ENCODE measurements around the gene PRODH. TPM values are rescaled to one million over a fixed set of nuclear protein-coding genes. Genes with fewer than 3 reads are reported as not detected.
"Not testable (repeated sequence)": the region's sequence is repeated elsewhere in the genome, so short reads cannot be mapped to it uniquely, and the experiment has no call there.

Gene PRODH
- total RNA-seq, 6 experiments from 2014 or later, result 0.86 to 31.0 (median 3.8) TPM

DNA sequence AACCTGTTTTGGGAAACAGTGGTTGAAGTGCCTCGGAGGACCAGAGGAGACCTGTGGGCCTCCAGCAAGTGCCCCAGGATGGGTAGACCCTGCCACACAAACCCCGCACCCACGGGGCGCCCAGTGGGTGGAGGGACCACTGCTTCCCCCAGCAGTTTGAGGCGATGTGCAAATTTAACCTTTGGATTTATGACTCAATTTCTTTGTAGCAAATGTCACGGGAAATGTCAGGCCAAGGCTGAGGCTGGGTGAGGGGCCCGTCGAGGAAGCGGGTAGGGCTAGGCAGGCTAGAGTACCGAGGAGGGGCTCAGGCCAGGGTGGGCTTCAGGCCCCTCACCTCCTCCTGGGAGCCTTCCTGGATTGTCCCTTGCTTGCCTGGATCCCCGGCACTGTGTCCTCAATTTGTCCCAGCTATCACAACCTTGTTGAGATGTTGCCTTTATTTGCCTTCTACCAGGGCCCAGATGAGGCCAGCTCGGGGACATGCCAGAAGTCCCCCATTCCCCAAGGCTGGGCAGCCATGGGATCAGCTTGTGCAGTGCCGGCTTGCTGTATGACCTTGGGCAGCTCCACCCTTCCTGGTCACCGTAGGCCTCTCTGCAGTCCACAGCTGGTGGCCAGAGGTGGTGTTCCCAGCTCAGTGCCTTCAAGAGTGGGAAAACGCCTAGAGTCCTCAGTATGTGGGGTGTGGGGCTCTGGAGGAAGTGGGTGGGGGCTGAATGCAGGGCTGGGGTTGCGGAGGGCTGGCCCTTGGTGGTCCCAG lies 39.5 kb upstream of the PRODH start:
- ATAC-seq, result peak in 2 of 4 donors; percentile 18 to 26
- TF ChIP-seq, protein P1, sequence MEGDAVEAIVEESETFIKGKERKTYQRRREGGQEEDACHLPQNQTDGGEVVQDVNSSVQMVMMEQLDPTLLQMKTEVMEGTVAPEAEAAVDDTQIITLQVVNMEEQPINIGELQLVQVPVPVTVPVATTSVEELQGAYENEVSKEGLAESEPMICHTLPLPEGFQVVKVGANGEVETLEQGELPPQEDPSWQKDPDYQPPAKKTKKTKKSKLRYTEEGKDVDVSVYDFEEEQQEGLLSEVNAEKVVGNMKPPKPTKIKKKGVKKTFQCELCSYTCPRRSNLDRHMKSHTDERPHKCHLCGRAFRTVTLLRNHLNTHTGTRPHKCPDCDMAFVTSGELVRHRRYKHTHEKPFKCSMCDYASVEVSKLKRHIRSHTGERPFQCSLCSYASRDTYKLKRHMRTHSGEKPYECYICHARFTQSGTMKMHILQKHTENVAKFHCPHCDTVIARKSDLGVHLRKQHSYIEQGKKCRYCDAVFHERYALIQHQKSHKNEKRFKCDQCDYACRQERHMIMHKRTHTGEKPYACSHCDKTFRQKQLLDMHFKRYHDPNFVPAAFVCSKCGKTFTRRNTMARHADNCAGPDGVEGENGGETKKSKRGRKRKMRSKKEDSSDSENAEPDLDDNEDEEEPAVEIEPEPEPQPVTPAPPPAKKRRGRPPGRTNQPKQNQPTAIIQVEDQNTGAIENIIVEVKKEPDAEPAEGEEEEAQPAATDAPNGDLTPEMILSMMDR (IDR thresholded peaks at IDR 0.05), result no peak
- no peak for TF ChIP-seq POLR2A (IDR thresholded peaks at IDR 0.05)
- H3K27ac ChIP-seq, result no peak overlapping the region
- no peaks in the 10 kb centered on the region for H3K27me3 ChIP-seq
- peaks cover 0 to 16% (median 5%) of the 10 kb centered on the region in 4 donors for H3K4me1 ChIP-seq
- H3K9me3 ChIP-seq, result no peaks in the 10 kb centered on the region
- peak in 1 of 3 donors; percentile 49 for DNase-seq
- no peak overlapping the region for H3K4me3 ChIP-seq
- WGBS (ENCODE audit: insufficient coverage, low coverage, low lambda C conversion rate, missing lambda C conversion rate), result 0% methylated on average over 1 of the region's 16 CpGs
- H3K36me3 ChIP-seq, result no peaks in the 10 kb centered on the region
- intact Hi-C loops (cut with DNase I), result no loop called here

DNA sequence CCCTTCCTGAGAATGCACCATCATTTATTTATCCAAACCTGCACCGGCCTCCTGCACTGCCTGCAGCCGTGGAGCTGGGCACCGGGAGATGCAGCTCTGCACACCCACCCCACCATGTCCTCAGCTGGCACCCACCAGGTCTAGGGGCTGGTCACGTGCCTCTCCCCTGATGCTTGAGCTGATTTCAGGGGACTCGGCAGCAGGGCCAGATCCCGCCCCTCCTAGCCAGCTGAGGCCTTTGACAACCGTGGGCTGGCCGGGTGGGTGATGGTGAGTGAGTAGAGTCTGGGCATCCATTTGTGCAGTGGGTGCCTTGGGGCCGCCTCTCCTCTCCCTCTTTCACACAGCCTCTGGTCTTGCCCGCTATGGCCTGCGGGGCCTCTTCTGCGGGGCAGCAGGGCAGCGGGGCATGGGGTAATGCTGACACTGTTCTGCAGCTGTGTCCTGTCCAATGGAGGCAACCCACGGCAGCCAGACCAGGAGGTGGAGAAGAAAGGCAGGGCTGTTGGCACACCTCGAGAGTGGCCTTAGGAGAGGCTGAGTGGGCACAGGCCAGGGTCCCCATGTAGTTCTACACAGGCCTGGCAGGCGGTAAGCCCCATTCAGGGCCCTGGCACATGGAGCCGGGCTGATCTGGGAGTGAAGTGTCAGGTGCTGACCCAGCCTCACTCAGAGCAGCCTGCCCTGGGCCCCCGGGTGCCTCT lies 38.5 kb upstream of the PRODH start:
- DNase-seq, result no peak
- ATAC-seq, result no peak
- Histone ChIP-seq H3K27me3 (no peaks in the 10 kb centered on the region), H3K27ac (no peak overlapping the region), H3K4me3 (no peak overlapping the region), H3K36me3 (no peaks in the 10 kb centered on the region), H3K4me1 (peaks cover 0 to 16% (median 5%) of the 10 kb centered on the region in 4 donors), H3K9me3 (no peaks in the 10 kb centered on the region)
- no peak for TF ChIP-seq POLR2A (IDR thresholded peaks at IDR 0.05)
- TF ChIP-seq, protein P1 (IDR thresholded peaks at IDR 0.05), result no peak
- intact Hi-C loops (cut with DNase I), result no loop called here
- WGBS (ENCODE audit: insufficient coverage, low coverage, low lambda C conversion rate, missing lambda C conversion rate), result 80% methylated on average over 5 of the region's 18 CpGs

DNA sequence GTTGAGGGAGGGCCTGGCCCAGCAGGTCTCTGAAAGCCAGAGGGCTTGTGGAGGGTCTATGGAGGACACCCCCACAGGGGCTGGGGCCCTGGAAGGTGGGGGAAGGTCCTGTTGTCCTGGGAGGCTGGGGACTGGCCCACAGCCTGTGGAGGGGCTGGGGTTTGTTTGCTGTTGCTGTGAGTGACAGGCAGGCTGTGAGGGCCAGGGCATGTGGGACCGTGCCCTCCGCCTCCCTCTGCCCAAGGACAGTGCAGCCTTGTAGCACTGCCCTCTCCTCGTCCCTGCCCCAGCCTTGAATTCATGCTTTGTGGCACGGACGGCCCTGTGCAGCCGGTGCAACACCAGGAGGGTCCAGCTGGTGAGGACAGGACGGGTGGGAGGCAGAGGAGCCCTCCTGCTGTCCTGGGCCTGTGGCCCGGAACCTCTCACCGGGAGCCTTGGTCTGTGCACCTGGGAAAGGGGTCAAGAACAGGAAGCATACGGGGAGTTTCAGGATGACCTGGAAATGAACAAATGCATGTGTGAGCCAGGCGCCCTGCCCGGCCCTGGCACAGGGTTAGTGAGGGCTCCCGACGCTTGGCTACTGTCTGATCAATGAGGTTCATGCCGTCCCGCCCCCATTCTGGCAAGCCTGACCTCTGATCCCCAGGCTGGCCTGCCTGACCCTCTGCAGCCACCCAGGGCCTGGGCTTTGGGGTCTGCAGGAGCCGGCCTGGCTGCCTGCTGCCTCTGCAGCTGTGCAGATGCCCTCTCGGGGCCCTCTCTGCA lies 37.4 kb upstream of the PRODH start:
- Histone ChIP-seq H3K27ac (no peak overlapping the region), H3K4me1 (peaks cover 0 to 16% (median 5%) of the 10 kb centered on the region in 4 donors), H3K36me3 (no peaks in the 10 kb centered on the region), H3K9me3 (no peaks in the 10 kb centered on the region), H3K4me3 (no peak overlapping the region), H3K27me3 (no peaks in the 10 kb centered on the region)
- DNase-seq (peak; percentile 70 to 92 (median 85)), ATAC-seq (peak; percentile 74 to 87 (median 81))
- intact Hi-C loops (cut with DNase I), result no loop called here
- TF ChIP-seq, protein P1 (IDR thresholded peaks at IDR 0.05), result no peak
- peak; percentile 12 for TF ChIP-seq POLR2A (IDR thresholded peaks at IDR 0.05)
- 40% methylated on average over 3 of the region's 18 CpGs for WGBS (ENCODE audit: insufficient coverage, low coverage, low lambda C conversion rate, missing lambda C conversion rate)

DNA sequence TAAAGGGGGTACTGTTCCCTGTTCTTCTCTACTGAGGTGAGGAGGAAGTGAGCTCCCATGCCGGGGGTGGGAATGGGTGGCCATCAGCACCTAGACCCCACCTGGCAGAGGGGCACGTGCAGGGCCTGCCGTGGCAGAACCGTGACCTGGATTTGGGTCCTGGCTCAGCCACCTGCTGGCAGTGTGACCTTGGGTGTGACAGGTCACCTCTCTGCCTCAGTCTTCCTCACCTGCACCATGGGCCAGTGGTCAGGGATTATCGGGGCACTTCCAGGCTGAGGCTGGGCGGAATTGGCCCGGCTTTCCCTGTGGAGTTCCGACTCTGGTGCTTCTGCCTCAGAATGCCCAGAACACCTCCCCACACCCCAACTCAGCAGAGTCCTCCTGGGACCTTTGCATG lies 36.5 kb upstream of the PRODH start:
- H3K4me3 ChIP-seq; DNase-seq; H3K36me3 ChIP-seq; H3K27me3 ChIP-seq; H3K9me3 ChIP-seq; H3K27ac ChIP-seq; ATAC-seq; intact Hi-C loops (cut with DNase I): not testable (repeated sequence)
- peaks cover 0 to 16% (median 5%) of the 10 kb centered on the region in 4 donors for H3K4me1 ChIP-seq
- no CpG with 5 or more reads among the region's 8 CpGs for WGBS (ENCODE audit: insufficient coverage, low coverage, low lambda C conversion rate, missing lambda C conversion rate)

DNA sequence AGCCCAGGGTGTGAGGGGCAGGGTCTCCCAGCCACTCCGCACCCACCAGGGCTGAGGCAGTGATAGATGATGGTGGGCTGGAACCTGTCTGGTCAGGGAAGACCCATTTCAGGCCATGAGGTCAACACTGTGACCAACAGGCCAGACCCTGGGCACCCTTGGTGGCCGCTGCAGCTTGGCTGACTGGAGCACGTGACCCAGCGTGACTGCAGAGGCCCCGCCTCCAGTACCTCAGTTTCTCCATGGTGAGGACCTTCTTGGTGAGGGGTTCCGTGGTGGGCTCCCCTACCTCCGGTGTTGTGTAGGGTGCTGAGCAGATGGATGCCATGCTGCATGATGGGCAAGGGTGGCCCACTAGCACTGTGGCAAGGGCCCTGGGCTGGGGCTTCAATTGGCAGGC lies 35.9 kb upstream of the PRODH start:
- H3K4me3 ChIP-seq; H3K9me3 ChIP-seq; ATAC-seq; H3K27me3 ChIP-seq; H3K36me3 ChIP-seq; intact Hi-C loops (cut with DNase I); H3K27ac ChIP-seq: not testable (repeated sequence)
- WGBS (ENCODE audit: insufficient coverage, low coverage, low lambda C conversion rate, missing lambda C conversion rate), result no CpG with 5 or more reads among the region's 7 CpGs
- H3K4me1 ChIP-seq, result peaks cover 0 to 16% (median 5%) of the 10 kb centered on the region in 4 donors
- DNase-seq, result peak in 1 of 3 donors; percentile 20
